GM19023 (cell line): ENCODE measurements around the gene FNDC8.
A peak's percentile ranks its signal among the peaks of the same experiment; 100 is the strongest.
"Not testable (repeated sequence)": the region's sequence is repeated elsewhere in the genome, so short reads cannot be mapped to it uniquely, and the experiment has no call there.

Source experiments
- ATAC-seq: cut with Tn5 transposase; IDR thresholded peaks from one replicate; pipeline ENCODE4 v1.9.1; 2021; ENCODE audit warnings: mild to moderate bottlenecking, moderate library complexity; ENCODE audit not compliant: unreplicated experiment

FNDC8 gene

GRCh38 chr17:35121315-35121714 is at the start of gene FNDC8:
TSS of gene FNDC8 (plus strand) at chr17:35121615. CDS start at chr17:35121694, 79 bp downstream.
- ATAC-seq, result no peak

GRCh38 chr17:35073183-35073790 is 48.1 kb upstream of the FNDC8 start:
- ATAC-seq, result no peak

- no peak for ATAC-seq
Measured at GRCh38 chr17:35073991-35074627, 47.3 kb upstream of the FNDC8 start.

GRCh38 chr17:35074711-35075707 is 46.4 kb upstream of the FNDC8 start:
- ATAC-seq, result no peak

GRCh38 chr17:35076874-35077273 is 44.5 kb upstream of the FNDC8 start:
- ATAC-seq, result no peak

GRCh38 chr17:35079547-35080423 is 41.6 kb upstream of the FNDC8 start:
- no peak for ATAC-seq

- peak; percentile 55 for ATAC-seq
Measured at GRCh38 chr17:35080536-35080935, 40.9 kb upstream of the FNDC8 start.

GRCh38 chr17:35081638-35082037 is 39.8 kb upstream of the FNDC8 start:
- no peak for ATAC-seq

- no peak for ATAC-seq
Measured at GRCh38 chr17:35082073-35082657, 39.2 kb upstream of the FNDC8 start.

- ATAC-seq, result no peak
Measured at GRCh38 chr17:35083071-35083470, 38.3 kb upstream of the FNDC8 start.

- ATAC-seq, result no peak
Measured at GRCh38 chr17:35084987-35085386, 36.4 kb upstream of the FNDC8 start.

- no peak for ATAC-seq
Measured at GRCh38 chr17:35086164-35086563, 35.3 kb upstream of the FNDC8 start.

- ATAC-seq, result no peak
Measured at GRCh38 chr17:35086931-35087573, 34.4 kb upstream of the FNDC8 start.

GRCh38 chr17:35087731-35088355 is 33.6 kb upstream of the FNDC8 start:
- ATAC-seq, result no peak

GRCh38 chr17:35088356-35088880 is 33.0 kb upstream of the FNDC8 start:
- peak; percentile 7 for ATAC-seq

- ATAC-seq, result peak; percentile 66
Measured at GRCh38 chr17:35088881-35089585, 32.4 kb upstream of the FNDC8 start.

- ATAC-seq, result peak; percentile 9
Measured at GRCh38 chr17:35089586-35090296, 31.7 kb upstream of the FNDC8 start.

- ATAC-seq, result not testable (repeated sequence)
Measured at GRCh38 chr17:35090707-35091106, 30.7 kb upstream of the FNDC8 start.
